Muscle of leg (tissue), 16 donors: ENCODE results near the gene IMMP2L. TPM values are rescaled to one million over a fixed set of nuclear protein-coding genes. Genes with fewer than 3 reads are reported as not detected.
"Not testable (repeated sequence)": the region's sequence is repeated elsewhere in the genome, so short reads cannot be mapped to it uniquely, and the experiment has no call there.

Experiments used
- DNase-seq: peaks from one replicate; pipeline ENCODE4 v3.0.0; 2013
- H3K27ac ChIP-seq: one replicate; pipeline ENCODE4 v1.5.1; 2013; ENCODE audit warnings: mild to moderate bottlenecking, low read length, control low read depth
- H3K27me3 ChIP-seq: one replicate; pipeline ENCODE4 v1.6.1; 2013; ENCODE audit warnings: low read length; ENCODE audit not compliant: control insufficient read depth, insufficient read depth
- H3K36me3 ChIP-seq: one replicate; pipeline ENCODE4 v1.6.1; 2013; ENCODE audit warnings: low read length; ENCODE audit not compliant: control insufficient read depth, insufficient read depth
- H3K4me1 ChIP-seq: one replicate; pipeline ENCODE4 v1.6.1; 2013; ENCODE audit warnings: low read length; ENCODE audit not compliant: control insufficient read depth, insufficient read depth
- H3K4me3 ChIP-seq: one replicate; pipeline ENCODE4 v1.5.1; 2013; ENCODE audit warnings: low read length, control low read depth
- H3K9me3 ChIP-seq: replicated peaks from 2 replicates; pipeline ENCODE4 v1.6.1; 2013; ENCODE audit warnings: low read depth, low read length; ENCODE audit not compliant: control insufficient read depth
- whole genome bisulfite sequencing: methylation state at CpG from one replicate; pipeline ENCODE4 v1.1.5; 2013; ENCODE audit warnings: missing lambda C conversion rate; ENCODE audit not compliant: insufficient coverage; 5-methylcytosine and 5-hydroxymethylcytosine counted together
- long read RNA-seq, 11 donors: transcript quantifications; one replicate each; lab custom pipeline, GENCODE V29; 2026
- polyA plus RNA-seq, 8 donors: library from polyadenylated mRNA; unstranded; fragments of 120-200 nt; gene quantifications; one replicate each; pipeline versions ENCODE4 v1.2.1 to v1.2.3, GENCODE V29; 2013; ENCODE audit warnings: inconsistent platforms in 1 of 8, low replicate concordance in 1 of 8; ENCODE audit not compliant: insufficient read length in 8 of 8, insufficient read depth in 1 of 8
- total RNA-seq: library from RNA; stranded (reverse); fragments of 120-200 nt; gene quantifications from one replicate; pipeline ENCODE4 v1.2.4, GENCODE V29; 2013

Gene IMMP2L
- total RNA-seq (17.1 TPM), polyA plus RNA-seq (10 to 100 TPM; 15.0 to 20.4 (median 16.5) TPM)
- long read RNA-seq, donor 1, partial matches to known transcripts = 6 of 6 reads
- long read RNA-seq, donor 1, other reads (novel, unspliced or antisense) = 0 of 6 reads
- long read RNA-seq, donor 2 = 0 reads
- long read RNA-seq, donor 3, partial matches to known transcripts = 13 of 13 reads
- long read RNA-seq, donor 3, other reads (novel, unspliced or antisense) = 0 of 13 reads
- long read RNA-seq, donor 4, partial matches to known transcripts = 6 of 6 reads
- long read RNA-seq, donor 4, other reads (novel, unspliced or antisense) = 0 of 6 reads
- long read RNA-seq, donor 5 = 0 reads
- long read RNA-seq, donor 6 = 0 reads
- long read RNA-seq, donor 7, partial matches to known transcripts = 0 of 5 reads
- long read RNA-seq, donor 7, other reads (novel, unspliced or antisense) = 5 of 5 reads
- long read RNA-seq, donor 8, partial matches to known transcripts = 0 of 5 reads
- long read RNA-seq, donor 8, other reads (novel, unspliced or antisense) = 5 of 5 reads
- long read RNA-seq, donor 9 = 0 reads
- long read RNA-seq, donor 10 = 0 reads
- long read RNA-seq, donor 11, partial matches to known transcripts = 7 of 7 reads
- long read RNA-seq, donor 11, other reads (novel, unspliced or antisense) = 0 of 7 reads

- under 1% methylated on average over 68 of the region's 84 CpGs for WGBS
- H3K9me3 ChIP-seq = no peaks in the 10 kb centered on the region
- H3K4me3 ChIP-seq = peak within 1 kb of the TSS; percentile 67
- peak within 1 kb of the TSS; percentile 82 for H3K27ac ChIP-seq
- DNase-seq = peak; percentile 96
- H3K4me1 ChIP-seq = peaks cover 8% of the 10 kb centered on the region
- peaks cover 3% of the 10 kb centered on the region for H3K36me3 ChIP-seq
- H3K27me3 ChIP-seq = no peaks in the 10 kb centered on the region
These were observed at the start of gene IMMP2L for GRCh38 chr7:111561904-111562732. Gene IMMP2L, minus strand, starts transcription at chr7:111562492.

GRCh38 chr7:111609483-111610254, 47.4 kb upstream of the IMMP2L start:
- not testable (repeated sequence) for DNase-seq, H3K27ac ChIP-seq, H3K4me1 ChIP-seq, H3K27me3 ChIP-seq, H3K4me3 ChIP-seq, H3K36me3 ChIP-seq, H3K9me3 ChIP-seq
- 96% methylated on average over 41 of the region's 58 CpGs for WGBS

- Histone ChIP-seq H3K4me1 (no peaks in the 10 kb centered on the region), H3K4me3 (no peak overlapping the region), H3K27ac (no peak overlapping the region), H3K27me3 (no peaks in the 10 kb centered on the region), H3K36me3 (no peaks in the 10 kb centered on the region), H3K9me3 (peaks cover 3% of the 10 kb centered on the region)
- WGBS = no CpG with 5 or more reads among the region's 2 CpGs
- DNase-seq = no peak
These were observed 45.3 kb upstream of the IMMP2L start for GRCh38 chr7:111607621-111608020.

- H3K9me3 ChIP-seq = peaks cover 3% of the 10 kb centered on the region
- WGBS = no CpG with 5 or more reads among the region's 1 CpG
- no peak overlapping the region for H3K4me3 ChIP-seq
- H3K27ac ChIP-seq = no peak overlapping the region
- no peaks in the 10 kb centered on the region for H3K27me3 ChIP-seq
- no peaks in the 10 kb centered on the region for H3K4me1 ChIP-seq
- H3K36me3 ChIP-seq = no peaks in the 10 kb centered on the region
- DNase-seq = no peak
These were observed 43.0 kb upstream of the IMMP2L start for GRCh38 chr7:111605246-111605645.

- Histone ChIP-seq H3K36me3 (no peaks in the 10 kb centered on the region), H3K4me3 (no peak overlapping the region), H3K4me1 (no peaks in the 10 kb centered on the region), H3K27ac (no peak overlapping the region), H3K9me3 (peaks cover 3% of the 10 kb centered on the region), H3K27me3 (no peaks in the 10 kb centered on the region)
- no peak for DNase-seq
- WGBS = no CpG with 5 or more reads among the region's 1 CpG
These were observed 37.8 kb upstream of the IMMP2L start for GRCh38 chr7:111600091-111600490.

- WGBS = 91% methylated on average over 1 of the region's 1 CpG
- H3K27ac ChIP-seq = no peak overlapping the region
- no peak overlapping the region for H3K4me3 ChIP-seq
- H3K4me1 ChIP-seq = no peaks in the 10 kb centered on the region
- no peaks in the 10 kb centered on the region for H3K27me3 ChIP-seq
- H3K36me3 ChIP-seq = no peaks in the 10 kb centered on the region
- H3K9me3 ChIP-seq = no peaks in the 10 kb centered on the region
- DNase-seq = no peak
These were observed 33.5 kb upstream of the IMMP2L start for GRCh38 chr7:111595780-111596179.

- no CpG with 5 or more reads among the region's 2 CpGs for WGBS
These were observed 32.3 kb upstream of the IMMP2L start for GRCh38 chr7:111594602-111595001.

GRCh38 chr7:111593343-111593742, 31.1 kb upstream of the IMMP2L start:
- no CpG with 5 or more reads among the region's 2 CpGs for WGBS
- no peak for DNase-seq
- Histone ChIP-seq H3K4me3 (no peak overlapping the region), H3K9me3 (no peaks in the 10 kb centered on the region), H3K27ac (no peak overlapping the region), H3K36me3 (no peaks in the 10 kb centered on the region), H3K4me1 (no peaks in the 10 kb centered on the region), H3K27me3 (no peaks in the 10 kb centered on the region)

More at GRCh38 chr7:111594602-111595001, 32.3 kb upstream of the IMMP2L start:
- peak; percentile 12 for DNase-seq
- Histone ChIP-seq H3K9me3 (no peaks in the 10 kb centered on the region), H3K4me1 (no peaks in the 10 kb centered on the region), H3K36me3 (no peaks in the 10 kb centered on the region), H3K27me3 (no peaks in the 10 kb centered on the region), H3K27ac (no peak overlapping the region), H3K4me3 (no peak overlapping the region)

GRCh38 chr7:111588065-111588433, 25.8 kb upstream of the IMMP2L start:
- Histone ChIP-seq H3K4me3 (no peak overlapping the region), H3K27me3 (no peaks in the 10 kb centered on the region), H3K9me3 (no peaks in the 10 kb centered on the region)

More at GRCh38 chr7:111588065-111588433, 25.8 kb upstream of the IMMP2L start:
- H3K36me3 ChIP-seq = no peaks in the 10 kb centered on the region
- no CpG with 5 or more reads among the region's 3 CpGs for WGBS
- H3K27ac ChIP-seq = no peak overlapping the region
- DNase-seq = peak; percentile 2
- peaks cover 3% of the 10 kb centered on the region for H3K4me1 ChIP-seq
